HCT116 (cell line): ENCODE data around the gene CHST5. TPM values are rescaled to one million over a fixed set of nuclear protein-coding genes. Genes with fewer than 3 reads are reported as not detected.

ENCODE experiments used
- ATAC-seq: fragments of 200-7000 bp; cut with Tn5 transposase; 2 replicates; pipeline ENCODE4 v1.9.1; 2020; ENCODE audit warnings: mild to moderate bottlenecking, moderate library complexity
- BruUV-seq: library from RNA; stranded (reverse); fragments of 400-500 nt; replicated peaks from 2 replicates; lab custom pipeline; 2021; lab: Mats Ljungman, UMichigan
- CTCF ChIA-PET: fragments of 300-600 bp; sonication (Branson Sonifier 250); formaldehyde crosslinking; loops from one replicate; lab custom pipeline; 2021; ENCODE audit warnings: antibody characterized with exemption; lab: Charles Lee
- POLR2A ChIA-PET: fragments of 300-600, 350-600 bp; sonication (Branson Sonifier 250); formaldehyde crosslinking; loops from one replicate; lab custom pipeline; 2021; ENCODE audit warnings: antibody characterized with exemption; lab: Charles Lee
- RAD21 ChIA-PET, 2 experiments: fragments of 300-600 bp; sonication (Branson Sonifier 250); formaldehyde crosslinking; loops; one replicate each; lab custom pipeline; 2023; ENCODE audit warnings: low total read pairs in 2 of 2; ENCODE audit not compliant: uncharacterized antibody in 2 of 2, unreplicated experiment in 2 of 2, low non-redundant PET in 1 of 2; lab: Charles Lee
- DNase-seq: peaks from one replicate; pipeline ENCODE4 v3.0.0-alpha.2; 2010; ENCODE audit warnings: low read depth, low spot score
- H2AFZ ChIP-seq: fragments of 200-600 bp; shearing (Covaris generic), sonication (generic); 2 replicates; pipeline ENCODE4 v1.6.1; 2017; ENCODE audit warnings: low read depth, mixed run types, mixed read lengths, antibody characterized with exemption, low read length; ENCODE audit not compliant: poor library complexity, severe bottlenecking
- H3K27ac ChIP-seq: 2 replicates; pipeline ENCODE4 v1.5.1; 2012; ENCODE audit warnings: low read depth, low read length
- H3K27me3 ChIP-seq: fragments of 200-600 bp; sonication (generic); 2 replicates; pipeline ENCODE4 v1.6.1; 2016; ENCODE audit warnings: mixed run types, low read length, mixed read lengths; ENCODE audit not compliant: insufficient read depth
- H3K36me3 ChIP-seq, 2 experiments: fragments of 200-500 bp in 1 of 2; fragments of 200-600 bp in 1 of 2; sonication (Bioruptor generic) in 1 of 2; sonication (generic) in 1 of 2; 2 replicates each; pipeline versions ENCODE4 v1.5.1 to v1.6.1; 2014 to 2016; ENCODE audit warnings: low read length in 2 of 2, inconsistent platforms in 1 of 2, mixed read lengths in 1 of 2, mixed run types in 1 of 2; ENCODE audit not compliant: insufficient read depth in 2 of 2, control insufficient read depth in 1 of 2
- H3K4me1 ChIP-seq, 2 experiments: fragments of 200-600 bp in 1 of 2; sonication (generic) in 1 of 2; 2 replicates each; pipeline versions ENCODE4 v1.5.1 to v1.6.1; 2012 to 2017; ENCODE audit warnings: low read length in 2 of 2, inconsistent platforms in 1 of 2, mild to moderate bottlenecking in 1 of 2, mixed read lengths in 1 of 2, mixed run types in 1 of 2, moderate library complexity in 1 of 2; ENCODE audit not compliant: insufficient read depth in 2 of 2, control insufficient read depth in 1 of 2
- H3K4me2 ChIP-seq: fragments of 200-600 bp; sonication (generic); 2 replicates; pipeline ENCODE4 v1.6.1; 2017; ENCODE audit warnings: mixed run types, low read length, mixed read lengths
- H3K4me3 ChIP-seq, 2 experiments: fragments of 200-600 bp in 1 of 2; sonication (generic) in 1 of 2; replicated peaks in 1 of 2; 2 replicates each; pipeline ENCODE4 v1.5.1; 2011 to 2016; ENCODE audit warnings: low read length in 2 of 2, control low read depth in 1 of 2, low read depth in 1 of 2, mild to moderate bottlenecking in 1 of 2, mixed read lengths in 1 of 2, mixed run types in 1 of 2
- H3K79me2 ChIP-seq: fragments of 200-600 bp; sonication (generic); 2 replicates; pipeline ENCODE4 v1.6.1; 2017; ENCODE audit warnings: mild to moderate bottlenecking, mixed run types, low read length, moderate library complexity, mixed read lengths; ENCODE audit not compliant: insufficient read depth
- H3K9ac ChIP-seq: fragments of 200-600 bp; sonication (generic); 2 replicates; pipeline ENCODE4 v1.6.1; 2016; ENCODE audit warnings: low read length, mixed read lengths
- H3K9me2 ChIP-seq: fragments of 200-600 bp; sonication (generic), shearing (Covaris generic); 2 replicates; pipeline ENCODE4 v1.6.1; 2017; ENCODE audit warnings: mixed run types, mild to moderate bottlenecking, moderate library complexity; ENCODE audit not compliant: insufficient read depth
- H3K9me3 ChIP-seq, 2 experiments: fragments of 200-500 bp in 1 of 2; fragments of 200-600 bp in 1 of 2; sonication (Bioruptor generic) in 1 of 2; sonication (generic) in 1 of 2; 2 replicates each; pipeline ENCODE4 v1.6.1; 2014 to 2017; ENCODE audit warnings: low read length in 2 of 2, mixed read lengths in 2 of 2, inconsistent platforms in 1 of 2, low read depth in 1 of 2, mild to moderate bottlenecking in 1 of 2, mixed run types in 1 of 2, moderate library complexity in 1 of 2; ENCODE audit not compliant: control insufficient read depth in 1 of 2, insufficient read depth in 1 of 2
- H4K20me1 ChIP-seq: fragments of 200-600 bp; sonication (generic), shearing (Covaris generic); 2 replicates; pipeline ENCODE4 v1.6.1; 2017; ENCODE audit warnings: mixed run types, mild to moderate bottlenecking, moderate library complexity; ENCODE audit not compliant: insufficient read depth
- CTCF ChIP-seq, 3 experiments: fragments of 200-600 bp in 1 of 3; sonication (generic) in 1 of 3; IDR thresholded peaks in 2 of 3; conservative IDR thresholded peaks in 1 of 3; 2 replicates each; pipeline ENCODE4 v1.5.1; 2012 to 2017; ENCODE audit warnings: low read depth in 2 of 3, low read length in 2 of 3, antibody characterized with exemption in 1 of 3, borderline replicate concordance in 1 of 3, control low read depth in 1 of 3, mild to moderate bottlenecking in 1 of 3, mixed read lengths in 1 of 3, mixed run types in 1 of 3, moderate library complexity in 1 of 3; ENCODE audit not compliant: insufficient read depth in 1 of 3
- REST ChIP-seq: IDR thresholded peaks from 2 replicates; pipeline ENCODE4 v1.6.1; 2012; ENCODE audit warnings: low read depth
- ZNF274 ChIP-seq: fragments of 200-500 bp; sonication (Bioruptor generic); IDR thresholded peaks from 2 replicates; pipeline ENCODE4 v1.6.1; 2014; ENCODE audit warnings: mild to moderate bottlenecking, low read depth, low read length, inconsistent platforms
- intact Hi-C: fragments of 100-400 bp; cut with micrococcal nuclease; formaldehyde crosslinking; loops from 2 replicates; pipeline ENCODE4 v1.10.0; 2022
- total RNA-seq: library from RNA; stranded (reverse); gene quantifications from one replicate; pipeline ENCODE4 v1.2.1, GENCODE V29; 2021; ENCODE audit not compliant: unreplicated experiment

CHST5 gene
- total RNA-seq, 1 experiment from 2014 or later: 0.32 TPM

GRCh38 chr16:75576384-75576811 lies 40.5 kb upstream of the CHST5 start:
- H3K4me1 ChIP-seq: no peaks in the 10 kb centered on the region
- RAD21 ChIA-PET: no interaction called here
- no peak overlapping the region for H3K4me3 ChIP-seq
- DNase-seq (no peak), ATAC-seq (no peak)
- no peak overlapping the region for H3K4me2 ChIP-seq
- CTCF ChIA-PET: no interaction called here
- intact Hi-C loops: no loop called here
- TF ChIP-seq REST (no peak), ZNF274 (no peak), CTCF (IDR thresholded peaks at IDR 0.05 in 2 of 3, conservative IDR thresholded peaks at IDR 0.05 in 1 of 3; ENCODE audit: borderline replicate concordance in 1 of 3, insufficient read depth in 1 of 3, low read depth in 2 of 3, low read length in 2 of 3) (no peak)
- no peak overlapping the region for H3K27ac ChIP-seq
- peaks cover 28% of the 10 kb centered on the region in 2 experiments for H3K36me3 ChIP-seq
- no TSS peak for BruUV-seq
- POLR2A ChIA-PET: no interaction called here
- H3K79me2 ChIP-seq: no peaks in the 10 kb centered on the region
- no peak overlapping the region for H2AFZ ChIP-seq
- no peaks in the 10 kb centered on the region for H3K9me2 ChIP-seq
- no peak overlapping the region for H3K9ac ChIP-seq
- H4K20me1 ChIP-seq: no peaks in the 10 kb centered on the region
- no peaks in the 10 kb centered on the region for H3K9me3 ChIP-seq
- H3K27me3 ChIP-seq: no peaks in the 10 kb centered on the region
